Hepatocyte (in vitro differentiated cells): ENCODE results near the gene MVB12B.

ENCODE experiments used
- EZH2 ChIP-seq: fragments of 200-600 bp; sonication (generic); IDR thresholded peaks from 2 replicates; pipeline ENCODE4 v1.6.1; 2016; ENCODE audit warnings: antibody characterized with exemption, mild to moderate bottlenecking, borderline replicate concordance
- EZH2phosphoT487 ChIP-seq: fragments of 200-600 bp; sonication (generic); IDR thresholded peaks from one replicate; pipeline ENCODE4 v1.6.1; 2018; ENCODE audit warnings: antibody characterized with exemption, mild to moderate bottlenecking, low read depth, moderate library complexity; ENCODE audit not compliant: unreplicated experiment, severe bottlenecking
- TF ChIP-seq, protein P1 (sequence below): fragments of 200-600 bp; sonication (generic); IDR thresholded peaks from 2 replicates; pipeline ENCODE4 v1.5.1; 2016; ENCODE audit warnings: antibody characterized with exemption, mild to moderate bottlenecking; ENCODE audit not compliant: poor library complexity

DNA sequence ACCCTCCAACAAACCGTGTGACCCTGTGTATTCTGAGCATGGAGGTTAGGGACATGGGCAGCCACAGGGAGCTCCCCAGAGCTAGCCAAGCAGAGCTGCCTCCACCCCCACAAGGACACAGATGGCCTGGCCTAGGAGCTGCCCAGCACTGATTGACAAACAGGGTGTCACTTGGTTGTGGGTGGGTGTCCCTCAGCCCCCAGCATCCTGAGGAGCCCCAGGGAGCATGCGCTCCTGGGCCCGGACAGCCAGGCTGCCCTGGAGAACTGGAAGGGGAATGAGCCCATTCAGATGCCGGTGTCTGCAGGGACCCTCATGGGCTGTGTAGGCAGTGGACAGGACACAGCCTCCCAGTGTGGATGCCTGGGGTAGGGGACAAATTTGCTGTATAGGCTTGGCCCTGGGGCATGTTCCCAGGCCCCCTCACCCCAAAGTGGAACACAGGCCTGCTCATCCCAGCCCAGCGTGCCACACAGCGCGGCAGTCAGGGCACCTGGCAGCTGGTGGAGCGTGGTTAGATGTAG is 162.3 kb downstream of the MVB12B start:
- TF ChIP-seq, protein P1, sequence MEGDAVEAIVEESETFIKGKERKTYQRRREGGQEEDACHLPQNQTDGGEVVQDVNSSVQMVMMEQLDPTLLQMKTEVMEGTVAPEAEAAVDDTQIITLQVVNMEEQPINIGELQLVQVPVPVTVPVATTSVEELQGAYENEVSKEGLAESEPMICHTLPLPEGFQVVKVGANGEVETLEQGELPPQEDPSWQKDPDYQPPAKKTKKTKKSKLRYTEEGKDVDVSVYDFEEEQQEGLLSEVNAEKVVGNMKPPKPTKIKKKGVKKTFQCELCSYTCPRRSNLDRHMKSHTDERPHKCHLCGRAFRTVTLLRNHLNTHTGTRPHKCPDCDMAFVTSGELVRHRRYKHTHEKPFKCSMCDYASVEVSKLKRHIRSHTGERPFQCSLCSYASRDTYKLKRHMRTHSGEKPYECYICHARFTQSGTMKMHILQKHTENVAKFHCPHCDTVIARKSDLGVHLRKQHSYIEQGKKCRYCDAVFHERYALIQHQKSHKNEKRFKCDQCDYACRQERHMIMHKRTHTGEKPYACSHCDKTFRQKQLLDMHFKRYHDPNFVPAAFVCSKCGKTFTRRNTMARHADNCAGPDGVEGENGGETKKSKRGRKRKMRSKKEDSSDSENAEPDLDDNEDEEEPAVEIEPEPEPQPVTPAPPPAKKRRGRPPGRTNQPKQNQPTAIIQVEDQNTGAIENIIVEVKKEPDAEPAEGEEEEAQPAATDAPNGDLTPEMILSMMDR, result no peak
- TF ChIP-seq EZH2, result no peak
- no peak for TF ChIP-seq EZH2phosphoT487
